ENCODE data around the gene CSF1.

GRCh38 chr1:109901141-109901523, 9.5 kb upstream of the CSF1 start:
- TF ChIP-seq CTCF (conservative IDR thresholded peaks at IDR 0.05) (no peak), ZFX (IDR thresholded peaks at IDR 0.05) (no peak)
